ENCODE results near the gene EMX1. TPM values are rescaled to one million over a fixed set of nuclear protein-coding genes. Genes with fewer than 3 reads are reported as not detected.

Gene EMX1
- total RNA-seq, 1 donor = not detected

DNA sequence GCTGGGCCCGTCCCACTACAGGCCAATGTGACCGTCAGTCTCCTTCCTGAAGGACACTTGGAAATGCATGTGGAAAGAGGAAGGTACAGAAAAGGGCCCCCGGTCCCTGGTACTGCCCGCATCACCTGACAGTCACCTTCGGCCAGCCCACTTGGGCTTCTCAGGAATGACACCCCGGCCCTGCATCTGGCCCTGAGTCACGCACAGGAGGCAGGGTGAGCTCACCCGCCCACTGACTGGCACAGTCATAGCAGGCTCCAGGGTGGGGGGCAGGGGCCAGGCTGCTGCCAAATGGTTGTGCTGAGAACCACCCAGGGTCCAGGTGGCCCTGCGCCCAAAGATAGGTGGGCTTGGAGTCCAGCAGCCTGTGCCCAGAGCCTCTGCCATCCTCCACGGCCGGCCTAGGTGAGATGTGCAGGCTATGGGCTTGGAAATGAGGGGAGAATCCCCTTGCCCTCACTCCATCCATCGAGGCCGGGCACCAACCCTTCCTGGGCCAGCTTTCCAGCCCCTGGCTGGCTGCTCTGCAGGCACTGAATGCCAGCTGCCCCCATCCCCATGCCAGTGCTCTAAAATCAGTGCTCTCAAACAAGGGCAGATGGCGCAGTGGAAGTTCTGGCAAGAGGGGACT is 14.1 kb downstream of the EMX1 start:
- no peak for DNase-seq (ENCODE audit: low read depth)
- no peak overlapping the region for H3K4me3 ChIP-seq (ENCODE audit: low read depth, low read length)
- no peak for TF ChIP-seq CTCF (IDR thresholded peaks at IDR 0.05; ENCODE audit: insufficient read depth, low read depth, low read length)

GRCh38 chr2:72932045-72932740 is 14.9 kb downstream of the EMX1 start:
- no peak overlapping the region for H3K4me3 ChIP-seq (ENCODE audit: low read depth, low read length)
- TF ChIP-seq CTCF (IDR thresholded peaks at IDR 0.05; ENCODE audit: insufficient read depth, low read depth, low read length) = no peak
- DNase-seq (ENCODE audit: low read depth) = no peak

DNA sequence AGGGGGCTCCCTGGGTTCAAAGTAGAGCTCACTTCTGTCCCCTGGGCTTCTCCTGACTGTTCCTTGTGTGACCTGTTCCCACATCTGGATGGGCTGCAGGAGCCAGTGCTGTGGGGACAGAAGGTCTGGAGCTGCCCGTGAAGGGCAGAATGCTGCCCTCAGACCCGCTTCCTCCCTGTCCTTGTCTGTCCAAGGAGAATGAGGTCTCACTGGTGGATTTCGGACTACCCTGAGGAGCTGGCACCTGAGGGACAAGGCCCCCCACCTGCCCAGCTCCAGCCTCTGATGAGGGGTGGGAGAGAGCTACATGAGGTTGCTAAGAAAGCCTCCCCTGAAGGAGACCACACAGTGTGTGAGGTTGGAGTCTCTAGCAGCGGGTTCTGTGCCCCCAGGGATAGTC is 15.5 kb downstream of the EMX1 start:
- no peak overlapping the region for H3K4me3 ChIP-seq (ENCODE audit: low read depth, low read length)
- TF ChIP-seq CTCF (IDR thresholded peaks at IDR 0.05; ENCODE audit: insufficient read depth, low read depth, low read length) = no peak
- no peak for DNase-seq (ENCODE audit: low read depth)

- DNase-seq (ENCODE audit: low read depth) = no peak
- no peak overlapping the region for H3K4me3 ChIP-seq (ENCODE audit: low read depth, low read length)
- no peak for TF ChIP-seq CTCF (IDR thresholded peaks at IDR 0.05; ENCODE audit: insufficient read depth, low read depth, low read length)
These were observed 15.9 kb downstream of the EMX1 start for GRCh38 chr2:72933207-72933606.

DNA sequence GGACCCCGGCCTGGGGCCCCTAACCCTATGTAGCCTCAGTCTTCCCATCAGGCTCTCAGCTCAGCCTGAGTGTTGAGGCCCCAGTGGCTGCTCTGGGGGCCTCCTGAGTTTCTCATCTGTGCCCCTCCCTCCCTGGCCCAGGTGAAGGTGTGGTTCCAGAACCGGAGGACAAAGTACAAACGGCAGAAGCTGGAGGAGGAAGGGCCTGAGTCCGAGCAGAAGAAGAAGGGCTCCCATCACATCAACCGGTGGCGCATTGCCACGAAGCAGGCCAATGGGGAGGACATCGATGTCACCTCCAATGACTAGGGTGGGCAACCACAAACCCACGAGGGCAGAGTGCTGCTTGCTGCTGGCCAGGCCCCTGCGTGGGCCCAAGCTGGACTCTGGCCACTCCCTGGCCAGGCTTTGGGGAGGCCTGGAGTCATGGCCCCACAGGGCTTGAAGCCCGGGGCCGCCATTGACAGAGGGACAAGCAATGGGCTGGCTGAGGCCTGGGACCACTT is 16.4 kb downstream of the EMX1 start:
- TF ChIP-seq CTCF (IDR thresholded peaks at IDR 0.05; ENCODE audit: insufficient read depth, low read depth, low read length) = no peak
- DNase-seq (ENCODE audit: low read depth) = no peak

DNA sequence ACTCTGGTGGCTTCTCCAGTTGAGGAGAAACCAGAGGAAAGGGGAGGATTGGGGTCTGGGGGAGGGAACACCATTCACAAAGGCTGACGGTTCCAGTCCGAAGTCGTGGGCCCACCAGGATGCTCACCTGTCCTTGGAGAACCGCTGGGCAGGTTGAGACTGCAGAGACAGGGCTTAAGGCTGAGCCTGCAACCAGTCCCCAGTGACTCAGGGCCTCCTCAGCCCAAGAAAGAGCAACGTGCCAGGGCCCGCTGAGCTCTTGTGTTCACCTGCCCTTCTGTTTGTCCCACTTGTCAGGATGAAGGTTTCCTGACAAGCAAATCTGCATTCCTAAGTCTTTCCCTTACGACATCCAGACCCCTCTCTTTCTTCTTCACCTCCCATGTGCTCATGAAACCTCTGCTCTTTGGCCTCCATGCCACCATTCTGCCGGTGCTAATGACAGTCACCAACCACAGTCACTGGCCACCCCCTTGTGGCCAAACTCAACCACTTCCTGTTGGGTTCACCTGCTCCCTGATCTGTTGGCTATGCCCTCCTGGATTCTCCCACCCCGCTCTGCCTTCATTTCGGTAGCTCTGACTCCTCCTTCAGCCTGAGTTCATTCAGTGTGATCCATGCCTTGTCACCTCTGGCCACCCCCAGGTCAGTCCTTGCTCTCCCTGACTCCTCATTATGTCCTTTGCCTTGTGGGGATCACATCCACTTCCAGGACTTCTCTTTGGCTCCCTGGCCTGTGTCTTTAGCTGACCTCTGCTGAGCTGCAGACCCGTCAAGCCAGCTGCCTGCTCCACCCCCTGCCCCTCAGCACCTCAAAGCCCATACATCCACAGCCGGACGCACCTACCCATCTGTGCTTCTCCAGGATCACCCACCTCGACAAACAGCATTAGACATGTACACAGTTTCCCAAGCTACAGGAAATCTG is 17.6 kb downstream of the EMX1 start:
- DNase-seq (ENCODE audit: low read depth) = no peak
- H3K4me3 ChIP-seq (ENCODE audit: low read depth, low read length) = no peak overlapping the region

More for the DNA sequence above, 16.4 kb downstream of the EMX1 start:
- no peak overlapping the region for H3K4me3 ChIP-seq (ENCODE audit: low read depth, low read length)

More for the DNA sequence above, 17.6 kb downstream of the EMX1 start:
- TF ChIP-seq CTCF (IDR thresholded peaks at IDR 0.05; ENCODE audit: insufficient read depth, low read depth, low read length) = peak; percentile 14
